Activated T-helper 17 cell treated with anti-CD3 and anti-CD28 coated beads, Interleukin-2, amount 50 U/mL, for 72 hours (primary cell): ENCODE measurements around the gene MSANTD2. TPM values are rescaled to one million over a fixed set of nuclear protein-coding genes. Genes with fewer than 3 reads are reported as not detected.

Experiments
- ATAC-seq: fragments of 150-1000 bp; cut with Tn5 transposase; replicated peaks from 2 replicates; pipeline ENCODE4 v1.10.0; 2021; ENCODE audit warnings: mild to moderate bottlenecking, moderate library complexity
- H3K27ac Mint-ChIP-seq: one replicate; pipeline ENCODE4 v1.8.0; 2022; ENCODE audit warnings: mixed read lengths
- H3K27me3 Mint-ChIP-seq: one replicate; pipeline ENCODE4 v1.8.0; 2022; ENCODE audit warnings: mixed read lengths
- H3K36me3 Mint-ChIP-seq: one replicate; pipeline ENCODE4 v1.8.0; 2022; ENCODE audit warnings: low read depth, mild to moderate bottlenecking, mixed read lengths
- H3K4me1 Mint-ChIP-seq: one replicate; pipeline ENCODE4 v1.8.0; 2022; ENCODE audit warnings: mixed read lengths
- H3K4me3 Mint-ChIP-seq: one replicate; pipeline ENCODE4 v1.8.0; 2022; ENCODE audit warnings: mild to moderate bottlenecking, mixed read lengths
- H3K9me3 Mint-ChIP-seq: one replicate; pipeline ENCODE4 v1.8.0; 2022; ENCODE audit warnings: mixed read lengths
- total RNA-seq, 2 donors: library from RNA; stranded (reverse); gene quantifications; one replicate each; pipeline ENCODE4 v1.2.3, GENCODE V29; 2022

MSANTD2 gene
- total RNA-seq, 2 donors from 2014 or later, result 6.9 to 10.6 TPM

- Mint-ChIP-seq H3K4me1 (peaks cover 3% of the 10 kb centered on the region), H3K9me3 (no peaks in the 10 kb centered on the region), H3K4me3 (no peak overlapping the region), H3K36me3 (no peaks in the 10 kb centered on the region), H3K27me3 (peaks cover 6% of the 10 kb centered on the region), H3K27ac (no peak overlapping the region)
- ATAC-seq, result no peak
These were observed 32.4 kb upstream of the MSANTD2 start for GRCh38 chr11:124832571-124832970.

DNA sequence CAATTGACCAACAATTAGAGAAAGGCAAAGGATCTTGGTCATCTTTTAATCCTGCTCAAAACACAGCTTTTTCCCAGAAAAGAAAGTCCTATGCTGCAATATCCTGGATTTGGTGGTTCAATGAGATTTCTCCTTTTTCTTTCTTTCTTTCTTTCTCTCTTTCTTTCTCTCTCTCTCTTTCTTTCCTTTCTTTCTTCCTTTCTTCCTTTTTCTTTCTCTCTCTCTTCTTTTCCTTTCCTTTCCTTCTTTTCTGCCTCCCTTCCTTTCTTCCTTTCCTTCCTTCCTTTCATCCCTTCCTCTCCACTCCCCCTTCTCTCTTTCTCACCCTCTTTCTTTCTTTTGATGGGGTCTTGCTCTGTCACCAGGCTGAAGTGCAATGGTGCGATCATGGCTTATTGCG is 31.7 kb upstream of the MSANTD2 start:
- peaks cover 10% of the 10 kb centered on the region for H3K27me3 Mint-ChIP-seq
- peaks cover 3% of the 10 kb centered on the region for H3K4me1 Mint-ChIP-seq
- no peaks in the 10 kb centered on the region for H3K36me3 Mint-ChIP-seq
- no peak overlapping the region for H3K4me3 Mint-ChIP-seq
- H3K9me3 Mint-ChIP-seq, result no peaks in the 10 kb centered on the region
- no peak for ATAC-seq
- H3K27ac Mint-ChIP-seq, result no peak overlapping the region

DNA sequence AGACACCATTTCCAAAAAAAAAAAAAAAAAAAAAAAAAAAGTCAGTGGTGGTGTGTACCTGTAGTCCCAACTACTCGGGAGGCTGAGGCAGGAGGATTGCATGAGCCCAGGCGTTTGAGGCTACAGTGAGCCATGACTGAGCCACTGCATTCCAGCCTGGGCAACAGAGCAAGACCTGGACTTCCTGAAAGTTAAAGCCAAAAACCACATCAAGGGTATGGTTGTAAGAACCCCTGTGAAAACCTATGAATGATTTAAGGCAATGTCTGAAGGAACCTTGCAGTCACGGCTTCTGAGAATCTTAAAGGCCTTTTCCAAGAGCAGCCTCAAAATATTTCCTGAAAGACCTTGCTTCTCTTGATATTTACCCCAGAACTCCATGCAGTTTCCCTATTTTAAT is 30.5 kb upstream of the MSANTD2 start:
- Mint-ChIP-seq H3K27me3 (peaks cover 19% of the 10 kb centered on the region), H3K4me3 (no peak overlapping the region), H3K9me3 (no peaks in the 10 kb centered on the region), H3K4me1 (no peaks in the 10 kb centered on the region), H3K36me3 (no peaks in the 10 kb centered on the region), H3K27ac (no peak overlapping the region)
- no peak for ATAC-seq

DNA sequence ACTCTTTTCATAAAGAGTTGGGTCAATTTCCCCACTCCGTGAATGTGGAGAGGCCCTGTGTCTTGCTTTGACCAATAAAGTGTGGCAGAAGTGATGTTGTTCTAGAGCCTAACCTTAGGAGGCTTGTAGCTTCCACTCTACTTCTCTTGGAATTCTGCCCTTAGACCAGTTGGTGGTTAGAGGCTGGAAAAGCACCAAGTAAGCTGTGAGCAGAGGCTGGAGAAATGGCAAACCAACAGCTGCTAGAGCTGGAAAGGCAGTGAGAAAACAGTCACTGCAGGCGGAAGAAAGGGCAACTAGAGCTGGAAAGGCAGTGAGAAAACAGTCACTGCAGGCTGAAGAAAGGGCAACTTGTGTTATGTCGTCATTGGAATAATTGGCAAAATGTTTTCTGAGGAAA is 29.8 kb upstream of the MSANTD2 start:
- H3K9me3 Mint-ChIP-seq, result no peaks in the 10 kb centered on the region
- no peak overlapping the region for H3K4me3 Mint-ChIP-seq
- H3K27ac Mint-ChIP-seq, result no peak overlapping the region
- ATAC-seq, result no peak
- no peaks in the 10 kb centered on the region for H3K36me3 Mint-ChIP-seq
- peaks cover 15% of the 10 kb centered on the region for H3K27me3 Mint-ChIP-seq
- no peaks in the 10 kb centered on the region for H3K4me1 Mint-ChIP-seq

DNA sequence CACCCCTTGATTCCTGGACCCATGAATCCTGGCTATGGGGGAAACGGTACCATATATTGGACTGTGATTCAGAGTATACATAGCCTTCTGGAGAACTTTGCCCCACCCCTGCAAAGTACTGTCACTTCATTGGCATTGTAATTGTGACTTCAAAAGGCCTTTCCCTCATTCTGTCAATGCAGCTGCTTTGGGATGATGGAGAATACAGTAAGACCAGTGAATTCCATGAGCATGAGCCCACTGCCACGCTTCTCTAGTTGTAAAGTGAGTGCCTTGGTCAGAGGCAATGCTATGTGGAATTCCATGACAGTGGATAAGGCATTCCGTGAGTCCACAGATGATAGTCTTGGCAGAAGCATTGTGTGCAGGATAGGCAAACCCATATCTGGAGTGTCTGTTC is 25.7 kb upstream of the MSANTD2 start:
- Mint-ChIP-seq H3K27ac (no peak overlapping the region), H3K27me3 (peaks cover 24% of the 10 kb centered on the region), H3K9me3 (no peaks in the 10 kb centered on the region), H3K4me3 (no peak overlapping the region), H3K36me3 (no peaks in the 10 kb centered on the region), H3K4me1 (no peaks in the 10 kb centered on the region)
- ATAC-seq, result no peak

- Mint-ChIP-seq H3K4me1 (no peaks in the 10 kb centered on the region), H3K27me3 (peaks cover 33% of the 10 kb centered on the region), H3K9me3 (no peaks in the 10 kb centered on the region), H3K36me3 (no peaks in the 10 kb centered on the region), H3K27ac (no peak overlapping the region), H3K4me3 (no peak overlapping the region)
- no peak for ATAC-seq
These were observed 23.5 kb upstream of the MSANTD2 start for GRCh38 chr11:124823512-124824376.

- Mint-ChIP-seq H3K9me3 (no peaks in the 10 kb centered on the region), H3K4me1 (no peaks in the 10 kb centered on the region), H3K4me3 (no peak overlapping the region), H3K36me3 (no peaks in the 10 kb centered on the region), H3K27ac (no peak overlapping the region), H3K27me3 (peaks cover 37% of the 10 kb centered on the region)
- ATAC-seq, result no peak
These were observed 22.0 kb upstream of the MSANTD2 start for GRCh38 chr11:124821995-124822730.

GRCh38 chr11:124817036-124817435 is 16.8 kb upstream of the MSANTD2 start:
- Mint-ChIP-seq H3K4me1 (no peaks in the 10 kb centered on the region), H3K27me3 (peaks cover 27% of the 10 kb centered on the region), H3K4me3 (no peak overlapping the region), H3K9me3 (no peaks in the 10 kb centered on the region), H3K27ac (no peak overlapping the region), H3K36me3 (no peaks in the 10 kb centered on the region)
- ATAC-seq, result no peak

- Mint-ChIP-seq H3K27me3 (peaks cover 28% of the 10 kb centered on the region), H3K4me1 (no peaks in the 10 kb centered on the region), H3K27ac (no peak overlapping the region), H3K36me3 (no peaks in the 10 kb centered on the region), H3K4me3 (no peak overlapping the region), H3K9me3 (no peaks in the 10 kb centered on the region)
- no peak for ATAC-seq
These were observed 14.5 kb upstream of the MSANTD2 start for GRCh38 chr11:124814739-124815138.

GRCh38 chr11:124812876-124813275 is 12.7 kb upstream of the MSANTD2 start:
- H3K27ac Mint-ChIP-seq, result no peak overlapping the region
- H3K4me3 Mint-ChIP-seq, result no peak overlapping the region
- peaks cover 19% of the 10 kb centered on the region for H3K27me3 Mint-ChIP-seq

GRCh38 chr11:124811399-124812125 is 11.4 kb upstream of the MSANTD2 start:
- no peak for ATAC-seq
- H3K27me3 Mint-ChIP-seq, result peaks cover 15% of the 10 kb centered on the region
- H3K27ac Mint-ChIP-seq, result no peak overlapping the region
- no peaks in the 10 kb centered on the region for H3K36me3 Mint-ChIP-seq
- no peaks in the 10 kb centered on the region for H3K4me1 Mint-ChIP-seq
- H3K9me3 Mint-ChIP-seq, result no peaks in the 10 kb centered on the region
- no peak overlapping the region for H3K4me3 Mint-ChIP-seq

More at GRCh38 chr11:124812876-124813275, 12.7 kb upstream of the MSANTD2 start:
- Mint-ChIP-seq H3K9me3 (no peaks in the 10 kb centered on the region), H3K36me3 (no peaks in the 10 kb centered on the region), H3K4me1 (no peaks in the 10 kb centered on the region)
- no peak for ATAC-seq

DNA sequence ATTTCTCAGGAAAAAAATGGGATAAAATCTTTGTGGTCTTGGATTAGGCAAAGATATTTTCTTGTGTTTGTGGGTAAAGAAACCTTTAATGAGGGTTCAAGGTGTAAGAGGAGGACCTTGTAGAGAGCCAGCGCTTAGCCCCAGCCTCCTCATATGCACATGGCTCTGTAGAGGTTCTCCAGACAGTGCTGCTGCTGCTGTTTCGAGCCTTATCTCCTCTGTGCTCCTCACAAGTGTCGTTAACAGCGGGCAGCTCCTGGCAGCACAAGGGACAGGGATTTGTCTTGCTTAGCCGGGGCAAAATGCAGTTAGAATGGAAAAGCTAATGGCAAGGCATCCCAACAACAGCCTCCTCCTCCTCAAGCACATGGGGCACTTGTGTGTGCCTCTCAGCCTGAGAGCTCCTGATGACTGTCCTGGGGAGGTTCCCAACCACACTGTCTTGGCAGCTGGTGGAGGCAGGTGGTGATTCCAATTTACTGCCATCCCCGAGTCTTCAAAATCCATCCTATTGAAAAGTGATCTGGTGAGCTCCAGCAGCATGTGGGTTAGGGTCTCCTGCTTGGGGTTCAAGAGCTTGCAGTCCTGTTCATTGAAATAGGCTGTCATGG is 7.6 kb upstream of the MSANTD2 start:
- H3K27me3 Mint-ChIP-seq, result peaks cover 8% of the 10 kb centered on the region
- no peaks in the 10 kb centered on the region for H3K36me3 Mint-ChIP-seq
- no peaks in the 10 kb centered on the region for H3K9me3 Mint-ChIP-seq
- no peak for ATAC-seq
- no peaks in the 10 kb centered on the region for H3K4me1 Mint-ChIP-seq
- H3K27ac Mint-ChIP-seq, result no peak overlapping the region
- no peak overlapping the region for H3K4me3 Mint-ChIP-seq

DNA sequence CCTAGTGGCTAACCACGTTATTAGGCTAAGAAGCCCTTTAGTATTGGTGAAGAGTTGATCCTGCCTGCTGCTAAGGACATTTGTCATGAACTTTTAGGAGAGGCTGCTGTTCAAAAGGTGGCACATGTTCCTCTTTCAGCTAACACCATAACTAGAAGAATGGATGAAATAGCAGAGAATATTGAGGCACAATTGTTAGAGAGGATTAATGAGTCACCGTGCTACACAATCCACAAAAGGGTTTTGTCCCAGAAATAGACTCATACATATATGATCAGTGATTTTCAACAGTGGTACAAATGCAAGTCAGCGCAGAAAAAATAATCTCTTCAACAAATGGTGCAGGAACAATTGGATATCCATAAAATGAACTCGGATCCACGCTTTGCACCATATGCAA is 7.0 kb upstream of the MSANTD2 start:
- H3K4me1 Mint-ChIP-seq, result no peaks in the 10 kb centered on the region
- no peak overlapping the region for H3K4me3 Mint-ChIP-seq
- no peak overlapping the region for H3K27ac Mint-ChIP-seq
- no peaks in the 10 kb centered on the region for H3K36me3 Mint-ChIP-seq
- peaks cover 5% of the 10 kb centered on the region for H3K27me3 Mint-ChIP-seq
- ATAC-seq, result no peak
- no peaks in the 10 kb centered on the region for H3K9me3 Mint-ChIP-seq

- no peaks in the 10 kb centered on the region for H3K4me1 Mint-ChIP-seq
- H3K36me3 Mint-ChIP-seq, result no peaks in the 10 kb centered on the region
- H3K9me3 Mint-ChIP-seq, result no peaks in the 10 kb centered on the region
- H3K27ac Mint-ChIP-seq, result no peak overlapping the region
- no peaks in the 10 kb centered on the region for H3K27me3 Mint-ChIP-seq
- no peak overlapping the region for H3K4me3 Mint-ChIP-seq
- ATAC-seq, result no peak
These were observed 4.7 kb upstream of the MSANTD2 start for GRCh38 chr11:124804884-124805283.
